ENCODE results near the gene IZUMO2.
"Not testable (repeated sequence)": the region's sequence is repeated elsewhere in the genome, so short reads cannot be mapped to it uniquely, and the experiment has no call there.

The IZUMO2 gene

DNA sequence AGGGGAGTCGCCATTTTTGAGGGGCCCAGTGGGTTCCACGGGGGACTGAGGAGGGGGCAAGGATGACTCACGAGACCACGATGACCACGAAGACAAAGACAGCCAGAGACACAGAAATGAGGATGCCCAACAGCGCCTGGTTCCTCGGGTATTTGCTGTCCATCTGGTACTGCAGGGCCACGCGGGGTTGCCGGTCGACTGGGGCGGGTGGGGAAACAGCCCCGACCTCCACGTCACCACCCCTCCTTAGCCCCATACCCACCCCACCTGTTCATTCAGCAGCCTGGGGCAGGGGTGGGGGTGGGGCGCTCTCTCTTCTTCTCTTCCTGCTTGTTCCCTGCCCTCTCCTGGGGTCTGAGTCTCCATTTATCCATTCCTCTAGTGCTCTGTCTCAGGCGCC is 8.6 kb downstream of the IZUMO2 start:
- TF ChIP-seq, protein P1, sequence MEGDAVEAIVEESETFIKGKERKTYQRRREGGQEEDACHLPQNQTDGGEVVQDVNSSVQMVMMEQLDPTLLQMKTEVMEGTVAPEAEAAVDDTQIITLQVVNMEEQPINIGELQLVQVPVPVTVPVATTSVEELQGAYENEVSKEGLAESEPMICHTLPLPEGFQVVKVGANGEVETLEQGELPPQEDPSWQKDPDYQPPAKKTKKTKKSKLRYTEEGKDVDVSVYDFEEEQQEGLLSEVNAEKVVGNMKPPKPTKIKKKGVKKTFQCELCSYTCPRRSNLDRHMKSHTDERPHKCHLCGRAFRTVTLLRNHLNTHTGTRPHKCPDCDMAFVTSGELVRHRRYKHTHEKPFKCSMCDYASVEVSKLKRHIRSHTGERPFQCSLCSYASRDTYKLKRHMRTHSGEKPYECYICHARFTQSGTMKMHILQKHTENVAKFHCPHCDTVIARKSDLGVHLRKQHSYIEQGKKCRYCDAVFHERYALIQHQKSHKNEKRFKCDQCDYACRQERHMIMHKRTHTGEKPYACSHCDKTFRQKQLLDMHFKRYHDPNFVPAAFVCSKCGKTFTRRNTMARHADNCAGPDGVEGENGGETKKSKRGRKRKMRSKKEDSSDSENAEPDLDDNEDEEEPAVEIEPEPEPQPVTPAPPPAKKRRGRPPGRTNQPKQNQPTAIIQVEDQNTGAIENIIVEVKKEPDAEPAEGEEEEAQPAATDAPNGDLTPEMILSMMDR (IDR thresholded peaks at IDR 0.05; ENCODE audit: borderline replicate concordance, insufficient read depth, low read depth, low read length), result no peak
- no peak overlapping the region for H3K4me3 ChIP-seq (ENCODE audit: low read depth, low read length)

- TF ChIP-seq, protein P1 (IDR thresholded peaks at IDR 0.05; ENCODE audit: borderline replicate concordance, insufficient read depth, low read depth, low read length), result no peak
- no peak overlapping the region for H3K4me3 ChIP-seq (ENCODE audit: low read depth, low read length)
Measured at GRCh38 chr19:50152578-50152977, 10.5 kb downstream of the IZUMO2 start.

- TF ChIP-seq, protein P1 (IDR thresholded peaks at IDR 0.05; ENCODE audit: borderline replicate concordance, insufficient read depth, low read depth, low read length), result no peak
Measured at GRCh38 chr19:50148528-50148927, 14.6 kb downstream of the IZUMO2 start.

GRCh38 chr19:50147462-50148423 is 15.3 kb downstream of the IZUMO2 start:
- TF ChIP-seq, protein P1 (IDR thresholded peaks at IDR 0.05; ENCODE audit: borderline replicate concordance, insufficient read depth, low read depth, low read length), result 0 out of 2 replicates have a peak, but pooled peaks have one; percentile 11
- no peak overlapping the region for H3K4me3 ChIP-seq (ENCODE audit: low read depth, low read length)

More at GRCh38 chr19:50148528-50148927, 14.6 kb downstream of the IZUMO2 start:
- no peak overlapping the region for H3K4me3 ChIP-seq (ENCODE audit: low read depth, low read length)

DNA sequence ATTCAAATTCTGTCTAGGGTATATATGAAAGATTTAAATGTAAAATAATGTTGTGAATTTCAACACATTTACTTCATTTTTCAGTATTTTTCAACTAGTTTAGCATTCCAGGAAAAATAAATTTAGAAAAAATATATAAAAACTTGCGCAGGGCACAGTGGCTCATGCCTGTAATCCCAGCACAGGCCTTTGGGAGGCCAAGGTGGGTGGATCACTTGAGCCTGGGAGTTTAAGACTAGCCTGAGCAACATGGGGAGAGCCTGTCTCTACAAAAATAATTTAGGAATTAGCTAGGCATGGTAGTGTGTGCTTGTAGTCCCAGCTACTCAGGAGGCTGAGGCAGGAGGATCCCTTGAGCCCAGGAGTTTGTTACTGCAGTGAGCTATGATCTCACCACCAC is 21.2 kb downstream of the IZUMO2 start:
- H3K4me3 ChIP-seq (ENCODE audit: low read depth, low read length), result not testable (repeated sequence)

DNA sequence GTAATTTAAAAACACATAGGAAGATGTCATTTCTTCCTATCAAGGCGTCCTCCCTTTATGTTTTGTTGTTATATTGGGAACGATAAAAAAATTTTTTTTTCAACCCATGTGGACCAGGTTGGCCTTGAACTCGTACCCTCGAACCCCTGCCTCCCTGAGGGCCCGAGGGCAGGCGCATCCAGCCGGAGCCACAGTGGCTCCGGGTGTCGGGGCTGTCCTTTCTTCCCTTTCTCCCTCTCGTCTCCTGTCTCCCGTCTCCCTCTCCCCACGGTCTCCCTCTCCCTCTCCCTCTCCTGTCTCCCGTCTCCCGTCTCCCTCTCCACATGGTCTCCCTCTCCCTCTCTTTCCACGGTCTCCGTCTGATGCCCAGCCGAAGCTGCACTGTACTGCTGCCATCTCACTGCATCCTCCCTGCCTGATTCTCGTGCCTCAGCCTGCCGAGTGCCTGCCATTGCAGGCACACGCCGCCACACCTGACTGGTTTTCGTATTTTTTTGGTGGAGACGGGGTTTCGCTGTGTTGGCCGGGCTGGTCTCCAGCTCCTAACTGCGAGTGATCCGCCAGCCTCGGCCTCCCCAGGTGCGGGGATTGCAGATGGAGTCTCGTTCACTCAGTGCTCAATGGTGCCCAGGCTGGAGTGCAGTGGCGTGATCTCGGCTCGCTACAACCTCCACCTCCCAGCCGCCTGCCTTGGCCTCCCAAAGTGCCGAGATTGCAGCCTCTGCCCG is 22.8 kb downstream of the IZUMO2 start:
- not testable (repeated sequence) for H3K4me3 ChIP-seq (ENCODE audit: low read depth, low read length)

DNA sequence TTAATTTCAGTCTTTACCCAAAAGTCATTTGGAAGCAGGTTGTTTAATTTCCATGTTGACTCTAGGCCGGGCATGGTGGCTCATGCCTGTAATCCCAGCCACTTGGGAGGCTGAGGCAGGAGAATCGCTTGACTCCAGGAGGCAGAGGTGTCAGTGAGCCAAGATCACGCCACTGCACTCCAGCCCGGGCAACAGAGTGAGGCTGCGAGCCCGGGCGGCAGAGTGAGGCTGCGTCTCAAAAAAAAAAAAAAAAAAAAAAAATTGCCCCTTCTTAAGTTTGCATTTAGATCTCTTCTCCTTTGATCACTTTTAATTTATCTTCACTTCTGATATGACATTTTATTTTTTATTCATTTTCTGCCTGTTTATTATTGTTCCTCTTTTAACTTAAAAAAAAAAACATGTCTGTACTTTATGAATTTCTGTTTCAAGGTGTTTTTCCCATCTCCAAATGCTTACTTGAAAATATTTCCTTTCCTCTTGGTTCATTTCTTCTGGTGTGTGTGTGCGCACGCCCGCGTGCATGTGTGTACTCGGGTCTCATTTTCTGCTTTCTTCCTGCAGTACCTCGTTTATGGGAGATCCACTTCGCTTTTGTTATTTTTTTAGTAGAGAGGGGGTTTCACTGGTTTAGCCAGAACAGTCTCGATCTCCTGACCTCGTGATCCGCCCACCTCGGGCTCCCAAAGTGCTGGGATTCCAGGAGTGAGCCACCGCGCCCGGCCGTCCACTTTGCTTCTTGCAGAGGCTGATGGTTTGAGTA is 26.3 kb downstream of the IZUMO2 start:
- not testable (repeated sequence) for H3K4me3 ChIP-seq (ENCODE audit: low read depth, low read length)

DNA sequence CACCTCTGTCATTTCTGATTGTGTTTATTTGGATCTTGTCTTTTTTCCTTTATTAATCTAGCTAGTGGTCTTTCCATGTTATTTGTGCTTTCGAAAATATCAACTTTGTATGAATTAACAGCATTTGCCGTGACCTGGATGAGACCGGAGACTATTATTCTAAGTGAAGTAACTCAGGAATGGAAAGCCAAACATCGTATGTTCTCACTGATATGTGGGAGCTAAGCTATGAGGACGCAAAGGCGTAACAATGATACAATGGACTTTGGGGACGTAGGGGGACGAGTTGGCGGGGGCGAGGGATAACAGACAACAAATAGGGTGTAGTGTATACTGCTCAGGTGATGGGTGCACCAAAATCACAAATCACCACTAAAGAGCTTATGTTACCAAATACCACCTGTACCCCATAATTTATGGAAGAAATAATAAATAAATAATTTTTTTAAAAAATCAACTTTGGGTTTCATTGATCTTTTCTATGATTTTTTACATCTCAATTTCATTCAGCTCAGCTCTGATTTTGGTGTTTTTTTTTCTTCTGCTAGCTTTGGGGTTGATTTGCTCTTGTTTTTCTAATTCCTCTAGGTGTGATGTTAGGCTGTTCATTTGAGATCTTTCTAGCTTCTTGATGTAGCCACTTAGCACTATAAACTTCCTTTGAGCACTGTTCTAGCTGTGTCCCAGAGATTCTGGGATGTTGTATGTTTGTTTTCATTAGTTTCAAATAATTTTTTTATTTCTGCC is 27.1 kb downstream of the IZUMO2 start:
- not testable (repeated sequence) for H3K4me3 ChIP-seq (ENCODE audit: low read depth, low read length)

- not testable (repeated sequence) for H3K4me3 ChIP-seq (ENCODE audit: low read depth, low read length)
Measured at GRCh38 chr19:50134777-50135719, 28.0 kb downstream of the IZUMO2 start.

DNA sequence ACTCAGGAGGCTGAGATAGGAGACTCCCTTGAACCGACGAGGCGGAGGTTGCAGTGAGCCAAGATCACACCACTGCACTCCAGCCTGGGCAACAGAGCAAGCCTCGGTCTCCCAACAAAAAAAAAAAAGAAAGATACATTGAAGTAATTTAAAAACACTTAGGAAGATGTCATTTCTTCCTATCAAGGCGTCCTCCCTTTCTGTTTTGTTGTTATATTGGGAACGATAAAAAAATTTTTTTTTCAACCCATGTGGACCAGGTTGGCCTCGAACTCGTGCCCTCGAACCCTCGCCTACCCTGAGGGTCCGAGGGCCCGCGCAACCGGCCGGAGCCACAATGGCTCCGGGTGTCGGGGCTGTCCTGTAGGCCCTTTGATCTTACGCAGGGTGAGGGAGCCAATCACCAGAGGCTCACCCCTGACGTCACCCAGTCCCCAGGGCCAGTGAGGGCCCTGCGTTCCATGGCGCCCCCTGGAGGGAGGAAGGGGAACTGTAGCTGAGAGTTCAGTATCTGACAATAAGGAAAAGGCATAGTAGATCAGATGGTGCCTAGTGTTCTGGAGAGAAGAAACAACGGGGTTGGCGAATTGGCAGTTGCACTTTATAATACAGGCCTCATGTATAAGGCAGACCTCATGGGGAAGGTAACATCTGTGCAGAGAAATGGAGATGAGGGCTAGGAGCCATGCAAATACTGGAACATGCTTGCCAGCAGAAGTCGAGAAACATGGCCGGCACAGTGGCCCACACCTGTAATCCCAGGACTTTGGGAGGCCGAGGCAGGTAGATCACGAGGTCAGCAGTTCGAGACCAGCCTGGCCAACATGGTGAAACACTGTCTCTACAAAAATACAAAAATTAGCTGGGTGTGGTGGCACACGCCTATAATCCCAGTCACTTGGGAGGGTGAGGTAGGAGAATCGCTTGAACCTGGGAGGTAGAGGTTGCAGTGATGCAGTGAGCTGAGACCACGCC is 29.3 kb downstream of the IZUMO2 start:
- H3K4me3 ChIP-seq (ENCODE audit: low read depth, low read length), result not testable (repeated sequence)

DNA sequence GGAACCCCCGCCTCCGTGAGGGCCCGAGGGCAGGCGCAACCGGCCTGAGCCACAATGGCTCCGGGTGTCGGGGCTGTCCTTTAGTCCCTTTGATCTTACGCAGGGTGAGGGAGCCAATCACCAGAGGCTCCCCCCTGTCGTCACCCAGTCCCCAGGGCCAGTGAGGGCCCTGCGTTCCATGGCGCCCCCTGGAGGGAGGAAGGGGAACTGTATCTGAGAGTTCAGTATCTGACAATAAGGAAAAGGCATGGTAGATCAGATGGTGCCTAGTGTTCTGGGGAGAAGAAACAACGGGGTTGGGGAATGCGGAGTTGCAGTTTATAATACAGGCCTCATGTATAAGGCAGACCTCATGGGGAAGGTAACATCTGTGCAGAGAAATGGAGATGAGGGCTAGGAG is 59.1 kb downstream of the IZUMO2 start:
- not testable (repeated sequence) for H3K4me3 ChIP-seq (ENCODE audit: low read depth, low read length)
